SK-N-MC (cell line): ENCODE results near the gene PTPN1.

Experiments used
- EZH2 ChIP-seq: fragments of 200-600 bp; sonication (generic); IDR thresholded peaks from one replicate; pipeline ENCODE4 v1.6.1; 2017; ENCODE audit warnings: antibody characterized with exemption
- FOXP2 ChIP-seq: optimal IDR thresholded peaks from 2 replicates; pipeline ENCODE3; 2011; ENCODE audit warnings: mild to moderate bottlenecking, moderate library complexity; ENCODE audit not compliant: insufficient read depth; ENCODE audit errors: extremely low read length, control extremely low read depth
- POLR2AphosphoS5 ChIP-seq: IDR thresholded peaks from 2 replicates; pipeline ENCODE4 v1.6.1; 2012; ENCODE audit warnings: mild to moderate bottlenecking, low read depth, low read length, borderline replicate concordance

GRCh38 chr20:50602432-50603088, 92.4 kb downstream of the PTPN1 start:
- no peak for TF ChIP-seq POLR2AphosphoS5
- no peak for TF ChIP-seq EZH2
- no peak for TF ChIP-seq FOXP2
